HG03565 (cell line): ENCODE data around the gene CAMK2N1.
"Not testable (repeated sequence)": the region's sequence is repeated elsewhere in the genome, so short reads cannot be mapped to it uniquely, and the experiment has no call there.

ENCODE experiments used
- ATAC-seq: cut with Tn5 transposase; IDR thresholded peaks from one replicate; pipeline ENCODE4 v1.9.1; 2021; ENCODE audit warnings: mild to moderate bottlenecking, moderate library complexity; ENCODE audit not compliant: unreplicated experiment

CAMK2N1 gene

GRCh38 chr1:20485527-20486456 lies at the start of gene CAMK2N1:
CAMK2N1 (minus strand) TSS chr1:20486210; CDS start chr1:20485379, 831 bp downstream.
- ATAC-seq, result no peak

- no peak for ATAC-seq
These were observed 48.8 kb upstream of the CAMK2N1 start for GRCh38 chr1:20534659-20535417.

DNA sequence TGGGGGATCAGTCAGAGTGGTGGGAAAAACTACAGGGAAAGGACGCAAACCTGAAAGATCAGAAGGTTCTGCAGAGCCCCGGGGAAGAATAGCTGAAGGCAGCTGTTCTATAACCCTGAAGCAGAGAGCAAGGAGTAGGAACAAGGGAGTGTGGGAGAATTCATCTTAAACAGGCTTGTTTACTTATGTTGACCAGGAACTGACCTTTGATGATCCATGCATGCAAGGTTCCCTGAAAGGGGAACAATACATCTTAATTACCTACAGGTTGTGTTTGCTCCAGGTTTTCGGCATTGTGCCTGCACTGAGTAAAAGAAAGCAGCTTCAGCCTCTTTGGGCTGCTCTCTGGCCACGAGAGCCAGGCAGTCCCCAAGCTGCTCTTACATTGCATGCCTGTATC lies 47.6 kb upstream of the CAMK2N1 start:
- ATAC-seq, result no peak

- no peak for ATAC-seq
These were observed 44.9 kb upstream of the CAMK2N1 start for GRCh38 chr1:20530901-20531300.

DNA sequence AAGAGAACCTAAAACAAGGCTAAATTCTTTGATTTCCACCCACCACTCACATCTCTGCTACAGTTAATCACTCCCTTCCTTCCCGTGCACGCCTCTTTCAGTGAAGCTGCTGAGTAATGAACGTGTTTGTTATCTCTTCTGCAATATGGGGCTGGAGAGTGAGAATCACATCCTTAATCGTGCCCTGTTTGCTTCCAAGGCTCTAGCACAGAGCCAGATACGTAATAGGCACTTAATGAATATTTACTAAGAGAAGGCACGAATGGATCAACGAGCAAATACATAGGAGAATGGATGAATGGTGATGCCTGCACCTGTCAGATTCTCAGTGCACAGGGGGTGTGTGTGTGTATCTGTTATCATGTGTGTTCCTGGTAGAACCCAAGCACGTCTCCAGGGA lies 44.3 kb upstream of the CAMK2N1 start:
- ATAC-seq, result no peak

DNA sequence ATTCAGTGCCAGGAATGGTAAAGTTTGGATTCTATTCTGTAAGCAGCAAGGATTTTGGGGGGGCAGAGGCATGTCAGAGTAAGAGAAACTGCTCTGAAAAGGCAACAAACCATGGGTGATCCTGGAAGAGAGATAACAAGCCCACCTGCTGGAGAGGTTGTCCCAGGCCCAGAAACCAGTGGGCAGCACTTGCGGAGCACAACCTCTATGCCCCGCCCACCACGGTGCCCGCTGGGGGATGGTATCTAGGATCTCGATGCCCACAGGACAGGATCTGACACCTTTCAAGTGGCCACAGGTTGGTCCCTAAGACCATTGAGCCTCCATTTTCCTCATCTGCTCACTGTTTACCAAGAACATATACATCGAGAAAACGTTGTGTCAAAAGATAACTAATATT lies 42.2 kb upstream of the CAMK2N1 start:
- no peak for ATAC-seq

GRCh38 chr1:20526267-20526666 lies 40.3 kb upstream of the CAMK2N1 start:
- ATAC-seq, result no peak

DNA sequence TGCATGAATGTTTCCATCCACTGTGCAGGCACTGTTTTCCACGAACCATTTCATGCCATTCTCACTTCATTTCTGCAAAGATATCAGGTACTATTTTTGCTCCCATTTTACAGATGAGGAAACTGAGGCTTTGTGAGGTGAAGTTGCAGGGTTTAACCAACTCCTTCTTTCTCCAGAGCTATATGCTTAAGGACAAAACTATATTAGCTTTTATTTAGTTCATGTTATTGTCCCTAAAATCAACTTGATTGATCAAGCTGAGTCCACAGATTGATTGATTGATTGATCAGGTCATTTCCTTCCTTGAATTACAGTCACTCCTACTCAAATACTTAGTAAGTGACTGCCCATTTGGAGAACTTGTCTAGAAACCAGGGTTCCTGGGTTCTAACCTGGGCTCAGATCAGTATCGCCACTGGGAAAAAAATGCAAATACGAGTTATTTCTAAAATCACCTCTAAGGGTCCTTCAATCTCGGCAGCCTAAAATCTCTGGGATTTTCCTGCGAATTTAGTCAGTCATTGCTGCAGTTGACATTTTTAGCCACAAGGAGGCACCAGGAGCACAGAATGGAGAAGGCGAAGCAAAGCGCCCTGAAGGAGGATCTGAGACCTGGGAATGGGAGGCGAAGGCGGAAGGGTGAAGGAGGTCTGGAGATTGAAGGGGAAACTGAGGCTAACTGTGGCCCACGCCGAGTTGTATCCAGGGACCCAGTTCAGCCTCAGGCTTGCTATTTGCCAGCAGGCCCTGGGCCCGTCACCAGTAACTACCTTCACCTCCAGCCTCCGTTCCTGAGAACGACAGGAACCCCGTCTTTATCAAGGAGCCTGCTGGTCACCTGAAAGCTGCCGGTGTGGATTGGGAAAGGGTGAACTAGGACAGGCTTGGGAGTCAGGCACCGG lies 36.2 kb upstream of the CAMK2N1 start:
- no peak for ATAC-seq

- not testable (repeated sequence) for ATAC-seq
These were observed 33.7 kb upstream of the CAMK2N1 start for GRCh38 chr1:20519609-20520262.

- ATAC-seq, result no peak
These were observed 25.8 kb upstream of the CAMK2N1 start for GRCh38 chr1:20511518-20512428.

DNA sequence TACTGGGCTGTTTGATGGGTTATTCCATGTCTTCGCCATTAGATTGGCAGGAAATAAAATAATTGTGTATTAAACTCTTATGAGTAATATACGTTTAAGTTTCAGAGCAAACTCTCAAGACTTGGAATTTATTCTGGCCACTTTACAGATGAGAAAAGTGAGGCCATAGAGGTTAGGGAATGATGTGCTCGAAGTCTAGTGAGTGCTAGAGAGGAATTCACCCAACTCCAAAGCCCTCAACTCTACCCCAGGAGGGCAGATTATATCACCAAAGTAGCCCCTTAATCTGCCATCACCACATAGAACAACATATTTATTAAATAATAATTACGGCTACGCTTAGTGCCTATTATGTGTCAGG lies 22.4 kb upstream of the CAMK2N1 start:
- no peak for ATAC-seq

- peak; percentile 59 for ATAC-seq
These were observed 21.8 kb upstream of the CAMK2N1 start, which contains the start of gene MUL1 for GRCh38 chr1:20507564-20508410. MUL1 (minus strand) TSS chr1:20508151; CDS start chr1:20508024, 127 bp downstream.

- peak; percentile 16 for ATAC-seq
These were observed 21.2 kb upstream of the CAMK2N1 start for GRCh38 chr1:20507248-20507563.

GRCh38 chr1:20505488-20505887 lies 19.5 kb upstream of the CAMK2N1 start:
- ATAC-seq, result no peak

- no peak for ATAC-seq
These were observed 14.7 kb upstream of the CAMK2N1 start for GRCh38 chr1:20500716-20501115.

DNA sequence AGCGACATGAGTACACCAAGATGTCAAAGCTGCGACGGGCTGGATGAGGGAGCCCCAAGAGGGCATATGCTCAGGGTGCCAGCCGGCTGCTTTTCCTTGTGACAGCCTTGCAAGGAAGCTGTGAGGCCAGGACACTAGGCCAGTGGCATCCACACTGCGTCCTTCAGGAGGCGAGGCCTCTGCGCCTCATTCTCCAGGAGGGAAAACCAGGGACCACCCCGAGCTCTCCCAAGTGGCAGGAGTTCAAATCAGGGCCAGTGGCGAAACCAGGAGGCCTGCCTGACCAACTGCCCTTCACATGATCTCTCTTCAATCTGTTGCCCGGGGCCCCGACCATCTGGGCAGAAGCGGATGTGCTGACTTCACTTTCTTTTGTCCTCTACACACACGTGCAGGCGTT lies 13.7 kb upstream of the CAMK2N1 start:
- ATAC-seq, result no peak

DNA sequence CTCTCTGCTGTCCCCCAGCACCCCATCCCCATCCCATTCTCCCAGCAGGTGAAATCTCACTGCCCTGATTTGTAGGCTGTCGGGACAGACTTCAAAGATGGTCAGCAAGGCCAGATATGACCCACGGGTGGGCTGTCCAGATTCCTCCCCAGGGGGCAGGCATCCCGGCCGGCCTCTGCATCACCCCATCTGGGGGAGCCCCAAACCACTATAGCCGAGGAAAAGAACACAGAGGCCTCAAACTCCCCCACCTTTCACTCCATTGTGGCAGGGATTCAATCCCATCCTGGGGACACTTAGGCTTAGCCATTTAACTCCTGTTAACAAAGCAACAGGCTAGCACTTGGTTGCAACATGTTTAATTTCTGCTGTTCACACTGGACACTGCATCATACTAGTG lies 13.1 kb upstream of the CAMK2N1 start:
- no peak for ATAC-seq

- ATAC-seq, result no peak
These were observed 12.1 kb upstream of the CAMK2N1 start for GRCh38 chr1:20498116-20498515.

DNA sequence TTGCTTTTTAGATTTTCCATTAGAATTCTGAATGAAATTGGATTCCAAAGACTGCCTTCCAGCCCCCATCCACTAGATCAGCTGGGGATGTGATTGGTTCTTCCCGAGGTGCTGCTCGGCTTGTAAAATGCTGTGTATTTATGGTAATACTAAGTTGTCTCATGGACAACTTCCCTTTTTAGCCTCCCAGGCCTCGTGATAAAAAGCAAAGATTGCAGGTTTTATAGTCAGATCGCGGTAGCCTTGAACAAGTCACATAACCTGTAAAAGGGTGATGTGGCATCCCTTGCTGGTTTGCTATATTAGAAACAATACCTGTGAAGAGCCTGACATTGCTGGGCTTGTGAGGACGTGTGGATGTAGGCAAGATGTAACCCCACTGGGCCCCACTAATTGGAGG lies 11.5 kb upstream of the CAMK2N1 start:
- no peak for ATAC-seq
